ENCODE measurements around the gene INVS.

Gene INVS

GRCh38 chr9:100167915-100168654 is 69.0 kb downstream of the INVS start:
- Mint-ChIP-seq H3K27me3 (no peaks in the 10 kb centered on the region), H3K9me3 (peaks cover 19% of the 10 kb centered on the region), H3K27ac (no peak overlapping the region), H3K4me3 (no peak overlapping the region), H3K4me1 (ENCODE audit: low read depth) (no peaks in the 10 kb centered on the region), H3K36me3 (ENCODE audit: low read depth) (peaks cover 58% of the 10 kb centered on the region)
- no peak for DNase-seq

- Mint-ChIP-seq H3K4me3 (no peak overlapping the region), H3K9me3 (peaks cover 29% of the 10 kb centered on the region), H3K27me3 (no peaks in the 10 kb centered on the region), H3K4me1 (ENCODE audit: low read depth) (no peaks in the 10 kb centered on the region), H3K36me3 (ENCODE audit: low read depth) (peaks cover 72% of the 10 kb centered on the region), H3K27ac (no peak overlapping the region)
- no peak for DNase-seq
Observed at GRCh38 chr9:100170085-100170484, 71.0 kb downstream of the INVS start.

- H3K36me3 Mint-ChIP-seq (ENCODE audit: low read depth), result peaks cover 74% of the 10 kb centered on the region
- no peak overlapping the region for H3K4me3 Mint-ChIP-seq
- H3K4me1 Mint-ChIP-seq (ENCODE audit: low read depth), result no peaks in the 10 kb centered on the region
- no peak overlapping the region for H3K27ac Mint-ChIP-seq
- H3K27me3 Mint-ChIP-seq, result no peaks in the 10 kb centered on the region
- DNase-seq, result no peak
- H3K9me3 Mint-ChIP-seq, result peaks cover 29% of the 10 kb centered on the region
Observed at GRCh38 chr9:100170556-100170955, 71.5 kb downstream of the INVS start.

GRCh38 chr9:100186356-100186755 is 87.3 kb downstream of the INVS start:
- Mint-ChIP-seq H3K4me3 (no peak overlapping the region), H3K27ac (no peak overlapping the region), H3K9me3 (peaks cover 51% of the 10 kb centered on the region), H3K36me3 (ENCODE audit: low read depth) (peaks cover 46% of the 10 kb centered on the region), H3K4me1 (ENCODE audit: low read depth) (no peaks in the 10 kb centered on the region), H3K27me3 (no peaks in the 10 kb centered on the region)
- DNase-seq, result no peak

- Mint-ChIP-seq H3K9me3 (peaks cover 54% of the 10 kb centered on the region), H3K27me3 (no peaks in the 10 kb centered on the region), H3K4me1 (ENCODE audit: low read depth) (no peaks in the 10 kb centered on the region), H3K4me3 (no peak overlapping the region), H3K36me3 (ENCODE audit: low read depth) (peaks cover 72% of the 10 kb centered on the region), H3K27ac (no peak overlapping the region)
- DNase-seq, result no peak
Observed at GRCh38 chr9:100190339-100190738, 91.3 kb downstream of the INVS start.

GRCh38 chr9:100191264-100191663 is 92.2 kb downstream of the INVS start:
- H3K4me3 Mint-ChIP-seq, result no peak overlapping the region
- no peaks in the 10 kb centered on the region for H3K27me3 Mint-ChIP-seq
- H3K9me3 Mint-ChIP-seq, result peaks cover 48% of the 10 kb centered on the region
- no peak overlapping the region for H3K27ac Mint-ChIP-seq
- DNase-seq, result no peak
- H3K4me1 Mint-ChIP-seq (ENCODE audit: low read depth), result no peaks in the 10 kb centered on the region
- peaks cover 73% of the 10 kb centered on the region for H3K36me3 Mint-ChIP-seq (ENCODE audit: low read depth)

GRCh38 chr9:100193078-100193477 is 94.0 kb downstream of the INVS start:
- peaks cover 67% of the 10 kb centered on the region for H3K36me3 Mint-ChIP-seq (ENCODE audit: low read depth)
- no peak overlapping the region for H3K4me3 Mint-ChIP-seq
- H3K27ac Mint-ChIP-seq, result no peak overlapping the region
- H3K27me3 Mint-ChIP-seq, result no peaks in the 10 kb centered on the region
- no peak for DNase-seq
- H3K4me1 Mint-ChIP-seq (ENCODE audit: low read depth), result no peaks in the 10 kb centered on the region
- peaks cover 33% of the 10 kb centered on the region for H3K9me3 Mint-ChIP-seq

- H3K27me3 Mint-ChIP-seq, result no peaks in the 10 kb centered on the region
- no peak overlapping the region for H3K4me3 Mint-ChIP-seq
- no peaks in the 10 kb centered on the region for H3K4me1 Mint-ChIP-seq (ENCODE audit: low read depth)
- no peak overlapping the region for H3K27ac Mint-ChIP-seq
- peaks cover 15% of the 10 kb centered on the region for H3K9me3 Mint-ChIP-seq
- H3K36me3 Mint-ChIP-seq (ENCODE audit: low read depth), result peaks cover 54% of the 10 kb centered on the region
- no peak for DNase-seq
Observed at GRCh38 chr9:100196215-100196614, 97.2 kb downstream of the INVS start.

- no peaks in the 10 kb centered on the region for H3K4me1 Mint-ChIP-seq (ENCODE audit: low read depth)
- H3K4me3 Mint-ChIP-seq, result no peak overlapping the region
- no peaks in the 10 kb centered on the region for H3K27me3 Mint-ChIP-seq
- H3K27ac Mint-ChIP-seq, result no peak overlapping the region
- DNase-seq, result no peak
- H3K9me3 Mint-ChIP-seq, result peaks cover 9% of the 10 kb centered on the region
- H3K36me3 Mint-ChIP-seq (ENCODE audit: low read depth), result peaks cover 47% of the 10 kb centered on the region
Observed at GRCh38 chr9:100196828-100197227, 97.8 kb downstream of the INVS start.

GRCh38 chr9:100197553-100197952 is 98.5 kb downstream of the INVS start:
- no peak overlapping the region for H3K27ac Mint-ChIP-seq
- no peaks in the 10 kb centered on the region for H3K27me3 Mint-ChIP-seq
- H3K4me1 Mint-ChIP-seq (ENCODE audit: low read depth), result no peaks in the 10 kb centered on the region
- no peak for DNase-seq
- no peak overlapping the region for H3K4me3 Mint-ChIP-seq
- H3K36me3 Mint-ChIP-seq (ENCODE audit: low read depth), result peaks cover 42% of the 10 kb centered on the region
- H3K9me3 Mint-ChIP-seq, result peaks cover 2% of the 10 kb centered on the region

- H3K4me3 Mint-ChIP-seq, result no peak overlapping the region
- H3K36me3 Mint-ChIP-seq (ENCODE audit: low read depth), result peaks cover 12% of the 10 kb centered on the region
- no peaks in the 10 kb centered on the region for H3K27me3 Mint-ChIP-seq
- H3K27ac Mint-ChIP-seq, result no peak overlapping the region
- H3K9me3 Mint-ChIP-seq, result peaks cover 2% of the 10 kb centered on the region
- no peak for DNase-seq
- H3K4me1 Mint-ChIP-seq (ENCODE audit: low read depth), result no peaks in the 10 kb centered on the region
Observed at GRCh38 chr9:100202806-100203205, 103.8 kb downstream of the INVS start.

GRCh38 chr9:100204796-100205195 is 105.8 kb downstream of the INVS start:
- H3K9me3 Mint-ChIP-seq, result no peaks in the 10 kb centered on the region
- H3K27me3 Mint-ChIP-seq, result no peaks in the 10 kb centered on the region

GRCh38 chr9:100206899-100207298 is 107.9 kb downstream of the INVS start:
- Mint-ChIP-seq H3K27me3 (no peaks in the 10 kb centered on the region), H3K4me3 (no peak overlapping the region), H3K9me3 (no peaks in the 10 kb centered on the region), H3K36me3 (ENCODE audit: low read depth) (peaks cover 2% of the 10 kb centered on the region), H3K4me1 (ENCODE audit: low read depth) (peaks cover 12% of the 10 kb centered on the region), H3K27ac (no peak overlapping the region)
- DNase-seq, result no peak

More at GRCh38 chr9:100204796-100205195, 105.8 kb downstream of the INVS start:
- Mint-ChIP-seq H3K4me3 (no peak overlapping the region), H3K27ac (no peak overlapping the region), H3K4me1 (ENCODE audit: low read depth) (peaks cover 4% of the 10 kb centered on the region), H3K36me3 (ENCODE audit: low read depth) (peaks cover 4% of the 10 kb centered on the region)
- DNase-seq, result no peak

- Mint-ChIP-seq H3K9me3 (no peaks in the 10 kb centered on the region), H3K4me1 (ENCODE audit: low read depth) (peaks cover 12% of the 10 kb centered on the region), H3K4me3 (no peak overlapping the region), H3K27me3 (no peaks in the 10 kb centered on the region), H3K27ac (no peak overlapping the region), H3K36me3 (ENCODE audit: low read depth) (peaks cover 2% of the 10 kb centered on the region)
- DNase-seq, result no peak
Observed at GRCh38 chr9:100208673-100209072, 109.6 kb downstream of the INVS start.

GRCh38 chr9:100211476-100211875 is 112.4 kb downstream of the INVS start:
- H3K9me3 Mint-ChIP-seq, result no peaks in the 10 kb centered on the region
- no peak for DNase-seq
- H3K27me3 Mint-ChIP-seq, result no peaks in the 10 kb centered on the region
- peaks cover 12% of the 10 kb centered on the region for H3K4me1 Mint-ChIP-seq (ENCODE audit: low read depth)
- no peak overlapping the region for H3K27ac Mint-ChIP-seq
- no peak overlapping the region for H3K4me3 Mint-ChIP-seq
- H3K36me3 Mint-ChIP-seq (ENCODE audit: low read depth), result peaks cover 4% of the 10 kb centered on the region

All from activated T-cell treated with anti-CD3 and anti-CD28 coated beads, Interleukin-2, amount 50 U/mL, for 24 hours (primary cell).